Measurements from ENCODE around the gene KCNJ8.

KCNJ8 gene

DNA sequence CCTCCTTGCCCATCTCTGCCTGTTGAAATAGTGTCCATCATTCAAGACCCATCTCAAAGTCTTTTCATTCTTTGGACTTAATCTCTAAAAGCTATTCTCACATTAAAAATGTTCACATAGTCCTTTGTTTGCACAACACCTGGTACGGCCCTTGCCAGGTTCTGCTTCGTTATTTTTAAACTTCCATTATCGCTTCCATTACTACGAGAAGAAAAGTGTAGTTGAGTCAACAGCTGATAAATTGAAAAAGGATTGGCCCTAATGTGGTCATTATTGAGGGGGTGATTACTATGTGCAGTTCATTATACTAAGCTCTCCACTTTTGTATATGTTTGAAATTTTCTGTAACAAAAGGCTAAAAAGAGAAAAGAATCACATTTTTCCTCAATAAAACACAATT lies 17.8 kb downstream of the KCNJ8 start:
- TF ChIP-seq PPARA (CRISPR knock-in tag; IDR thresholded peaks at IDR 0.05; ENCODE audit: borderline replicate concordance) (no peak), ZNF8 (CRISPR knock-in tag; IDR thresholded peaks at IDR 0.05) (no peak), CSDC2 (CRISPR knock-in tag; IDR thresholded peaks at IDR 0.05) (no peak), ESRRG (CRISPR knock-in tag; IDR thresholded peaks at IDR 0.05) (no peak), ZFP3 (CRISPR knock-in tag; IDR thresholded peaks at IDR 0.05) (no peak), SNAI2 (CRISPR knock-in tag; IDR thresholded peaks at IDR 0.05) (no peak), TCF4 (CRISPR knock-in tag; IDR thresholded peaks at IDR 0.05; ENCODE audit: borderline replicate concordance) (no peak), ZNF565 (CRISPR knock-in tag; conservative IDR thresholded peaks at IDR 0.05; ENCODE audit: low read depth) (no peak), ZFP30 (CRISPR knock-in tag; IDR thresholded peaks at IDR 0.05) (no peak), RARB (CRISPR knock-in tag; IDR thresholded peaks at IDR 0.05) (no peak), OSR1 (CRISPR knock-in tag; IDR thresholded peaks at IDR 0.05) (no peak), BACH2 (CRISPR knock-in tag; IDR thresholded peaks at IDR 0.05; ENCODE audit: borderline replicate concordance) (no peak), GLIS3 (CRISPR knock-in tag; IDR thresholded peaks at IDR 0.05) (no peak), TOX (CRISPR knock-in tag; IDR thresholded peaks at IDR 0.05; ENCODE audit: borderline replicate concordance) (no peak), ISL1 (CRISPR knock-in tag; IDR thresholded peaks at IDR 0.05) (no peak), ZC3H10 (CRISPR knock-in tag; IDR thresholded peaks at IDR 0.05) (no peak)
- TF ChIP-seq, protein P1, sequence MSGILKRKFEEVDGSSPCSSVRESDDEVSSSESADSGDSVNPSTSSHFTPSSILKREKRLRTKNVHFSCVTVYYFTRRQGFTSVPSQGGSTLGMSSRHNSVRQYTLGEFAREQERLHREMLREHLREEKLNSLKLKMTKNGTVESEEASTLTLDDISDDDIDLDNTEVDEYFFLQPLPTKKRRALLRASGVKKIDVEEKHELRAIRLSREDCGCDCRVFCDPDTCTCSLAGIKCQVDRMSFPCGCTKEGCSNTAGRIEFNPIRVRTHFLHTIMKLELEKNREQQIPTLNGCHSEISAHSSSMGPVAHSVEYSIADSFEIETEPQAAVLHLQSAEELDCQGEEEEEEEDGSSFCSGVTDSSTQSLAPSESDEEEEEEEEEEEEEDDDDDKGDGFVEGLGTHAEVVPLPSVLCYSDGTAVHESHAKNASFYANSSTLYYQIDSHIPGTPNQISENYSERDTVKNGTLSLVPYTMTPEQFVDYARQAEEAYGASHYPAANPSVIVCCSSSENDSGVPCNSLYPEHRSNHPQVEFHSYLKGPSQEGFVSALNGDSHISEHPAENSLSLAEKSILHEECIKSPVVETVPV (CRISPR knock-in tag; IDR thresholded peaks at IDR 0.05): no peak
- TF ChIP-seq, protein P2, sequence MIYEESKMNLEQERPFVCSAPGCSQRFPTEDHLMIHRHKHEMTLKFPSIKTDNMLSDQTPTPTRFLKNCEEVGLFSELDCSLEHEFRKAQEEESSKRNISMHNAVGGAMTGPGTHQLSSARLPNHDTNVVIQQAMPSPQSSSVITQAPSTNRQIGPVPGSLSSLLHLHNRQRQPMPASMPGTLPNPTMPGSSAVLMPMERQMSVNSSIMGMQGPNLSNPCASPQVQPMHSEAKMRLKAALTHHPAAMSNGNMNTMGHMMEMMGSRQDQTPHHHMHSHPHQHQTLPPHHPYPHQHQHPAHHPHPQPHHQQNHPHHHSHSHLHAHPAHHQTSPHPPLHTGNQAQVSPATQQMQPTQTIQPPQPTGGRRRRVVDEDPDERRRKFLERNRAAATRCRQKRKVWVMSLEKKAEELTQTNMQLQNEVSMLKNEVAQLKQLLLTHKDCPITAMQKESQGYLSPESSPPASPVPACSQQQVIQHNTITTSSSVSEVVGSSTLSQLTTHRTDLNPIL (CRISPR knock-in tag; IDR thresholded peaks at IDR 0.05; ENCODE audit: low read depth): no peak
- TF ChIP-seq, protein P3, sequence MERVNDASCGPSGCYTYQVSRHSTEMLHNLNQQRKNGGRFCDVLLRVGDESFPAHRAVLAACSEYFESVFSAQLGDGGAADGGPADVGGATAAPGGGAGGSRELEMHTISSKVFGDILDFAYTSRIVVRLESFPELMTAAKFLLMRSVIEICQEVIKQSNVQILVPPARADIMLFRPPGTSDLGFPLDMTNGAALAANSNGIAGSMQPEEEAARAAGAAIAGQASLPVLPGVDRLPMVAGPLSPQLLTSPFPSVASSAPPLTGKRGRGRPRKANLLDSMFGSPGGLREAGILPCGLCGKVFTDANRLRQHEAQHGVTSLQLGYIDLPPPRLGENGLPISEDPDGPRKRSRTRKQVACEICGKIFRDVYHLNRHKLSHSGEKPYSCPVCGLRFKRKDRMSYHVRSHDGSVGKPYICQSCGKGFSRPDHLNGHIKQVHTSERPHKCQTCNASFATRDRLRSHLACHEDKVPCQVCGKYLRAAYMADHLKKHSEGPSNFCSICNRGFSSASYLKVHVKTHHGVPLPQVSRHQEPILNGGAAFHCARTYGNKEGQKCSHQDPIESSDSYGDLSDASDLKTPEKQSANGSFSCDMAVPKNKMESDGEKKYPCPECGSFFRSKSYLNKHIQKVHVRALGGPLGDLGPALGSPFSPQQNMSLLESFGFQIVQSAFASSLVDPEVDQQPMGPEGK (CRISPR knock-in tag; IDR thresholded peaks at IDR 0.05; ENCODE audit: borderline replicate concordance): no peak
- TF ChIP-seq, protein P4, sequence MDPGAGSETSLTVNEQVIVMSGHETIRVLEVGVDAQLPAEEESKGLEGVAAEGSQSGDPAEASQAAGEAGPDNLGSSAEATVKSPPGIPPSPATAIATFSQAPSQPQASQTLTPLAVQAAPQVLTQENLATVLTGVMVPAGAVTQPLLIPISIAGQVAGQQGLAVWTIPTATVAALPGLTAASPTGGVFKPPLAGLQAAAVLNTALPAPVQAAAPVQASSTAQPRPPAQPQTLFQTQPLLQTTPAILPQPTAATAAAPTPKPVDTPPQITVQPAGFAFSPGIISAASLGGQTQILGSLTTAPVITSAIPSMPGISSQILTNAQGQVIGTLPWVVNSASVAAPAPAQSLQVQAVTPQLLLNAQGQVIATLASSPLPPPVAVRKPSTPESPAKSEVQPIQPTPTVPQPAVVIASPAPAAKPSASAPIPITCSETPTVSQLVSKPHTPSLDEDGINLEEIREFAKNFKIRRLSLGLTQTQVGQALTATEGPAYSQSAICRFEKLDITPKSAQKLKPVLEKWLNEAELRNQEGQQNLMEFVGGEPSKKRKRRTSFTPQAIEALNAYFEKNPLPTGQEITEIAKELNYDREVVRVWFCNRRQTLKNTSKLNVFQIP (CRISPR knock-in tag; IDR thresholded peaks at IDR 0.05; ENCODE audit: borderline replicate concordance, low read depth): no peak
- no peak for ATAC-seq

DNA sequence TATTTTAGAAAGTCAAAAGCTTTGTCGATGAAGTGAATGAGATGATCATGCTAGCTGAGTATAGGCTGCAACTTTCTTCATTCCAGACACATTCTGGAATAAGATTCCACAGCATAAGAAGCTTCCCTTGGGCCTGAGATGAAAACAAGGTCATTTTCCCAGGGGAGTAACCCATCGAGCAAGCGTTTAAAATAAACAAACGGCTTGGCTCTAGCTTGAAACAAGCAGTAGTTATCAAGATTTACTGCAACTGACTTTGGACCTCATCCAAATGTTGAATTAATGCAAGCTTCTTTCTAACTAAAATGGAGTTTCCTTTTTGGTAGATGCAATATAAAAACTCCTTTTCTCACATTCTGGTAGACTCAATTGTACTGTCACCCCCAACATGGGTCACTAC lies 23.0 kb downstream of the KCNJ8 start:
- ATAC-seq: no peak
- TF ChIP-seq CSDC2 (CRISPR knock-in tag; IDR thresholded peaks at IDR 0.05) (no peak), GLIS3 (CRISPR knock-in tag; IDR thresholded peaks at IDR 0.05) (no peak), ZFP3 (CRISPR knock-in tag; IDR thresholded peaks at IDR 0.05) (no peak), TCF4 (CRISPR knock-in tag; IDR thresholded peaks at IDR 0.05; ENCODE audit: borderline replicate concordance) (no peak), ZNF565 (CRISPR knock-in tag; conservative IDR thresholded peaks at IDR 0.05; ENCODE audit: low read depth) (no peak)
- TF ChIP-seq, protein P4 (CRISPR knock-in tag; IDR thresholded peaks at IDR 0.05; ENCODE audit: borderline replicate concordance, low read depth): no peak

DNA sequence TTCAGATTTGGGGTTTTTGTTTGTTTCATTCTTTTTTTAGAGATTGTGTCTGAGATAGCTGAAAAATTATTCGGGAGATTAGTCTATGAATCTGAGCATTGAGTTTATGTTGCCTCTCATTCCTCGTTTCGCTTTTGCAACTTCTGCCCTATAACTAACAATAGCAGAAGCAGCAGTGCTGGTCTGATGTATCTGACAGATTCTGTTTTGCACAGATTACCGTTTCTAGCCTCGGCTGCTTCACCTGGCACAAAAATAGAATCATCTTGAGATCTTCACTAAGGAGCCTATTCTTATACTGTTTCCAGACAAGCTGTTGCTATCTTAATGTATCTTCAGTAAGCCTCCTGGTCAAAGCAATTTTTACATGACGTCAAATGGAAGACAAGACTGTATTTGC lies 29.2 kb downstream of the KCNJ8 start:
- ATAC-seq: no peak
- TF ChIP-seq TCF4 (CRISPR knock-in tag; IDR thresholded peaks at IDR 0.05; ENCODE audit: borderline replicate concordance) (no peak), ESRRG (CRISPR knock-in tag; IDR thresholded peaks at IDR 0.05) (no peak), ZFP30 (CRISPR knock-in tag; IDR thresholded peaks at IDR 0.05) (no peak), GLIS3 (CRISPR knock-in tag; IDR thresholded peaks at IDR 0.05) (no peak), BACH2 (CRISPR knock-in tag; IDR thresholded peaks at IDR 0.05; ENCODE audit: borderline replicate concordance) (no peak), CSDC2 (CRISPR knock-in tag; IDR thresholded peaks at IDR 0.05) (no peak), TOX (CRISPR knock-in tag; IDR thresholded peaks at IDR 0.05; ENCODE audit: borderline replicate concordance) (no peak), ZNF70 (CRISPR knock-in tag; IDR thresholded peaks at IDR 0.05) (no peak), PPARA (CRISPR knock-in tag; IDR thresholded peaks at IDR 0.05; ENCODE audit: borderline replicate concordance) (no peak)
- TF ChIP-seq, protein P5, sequence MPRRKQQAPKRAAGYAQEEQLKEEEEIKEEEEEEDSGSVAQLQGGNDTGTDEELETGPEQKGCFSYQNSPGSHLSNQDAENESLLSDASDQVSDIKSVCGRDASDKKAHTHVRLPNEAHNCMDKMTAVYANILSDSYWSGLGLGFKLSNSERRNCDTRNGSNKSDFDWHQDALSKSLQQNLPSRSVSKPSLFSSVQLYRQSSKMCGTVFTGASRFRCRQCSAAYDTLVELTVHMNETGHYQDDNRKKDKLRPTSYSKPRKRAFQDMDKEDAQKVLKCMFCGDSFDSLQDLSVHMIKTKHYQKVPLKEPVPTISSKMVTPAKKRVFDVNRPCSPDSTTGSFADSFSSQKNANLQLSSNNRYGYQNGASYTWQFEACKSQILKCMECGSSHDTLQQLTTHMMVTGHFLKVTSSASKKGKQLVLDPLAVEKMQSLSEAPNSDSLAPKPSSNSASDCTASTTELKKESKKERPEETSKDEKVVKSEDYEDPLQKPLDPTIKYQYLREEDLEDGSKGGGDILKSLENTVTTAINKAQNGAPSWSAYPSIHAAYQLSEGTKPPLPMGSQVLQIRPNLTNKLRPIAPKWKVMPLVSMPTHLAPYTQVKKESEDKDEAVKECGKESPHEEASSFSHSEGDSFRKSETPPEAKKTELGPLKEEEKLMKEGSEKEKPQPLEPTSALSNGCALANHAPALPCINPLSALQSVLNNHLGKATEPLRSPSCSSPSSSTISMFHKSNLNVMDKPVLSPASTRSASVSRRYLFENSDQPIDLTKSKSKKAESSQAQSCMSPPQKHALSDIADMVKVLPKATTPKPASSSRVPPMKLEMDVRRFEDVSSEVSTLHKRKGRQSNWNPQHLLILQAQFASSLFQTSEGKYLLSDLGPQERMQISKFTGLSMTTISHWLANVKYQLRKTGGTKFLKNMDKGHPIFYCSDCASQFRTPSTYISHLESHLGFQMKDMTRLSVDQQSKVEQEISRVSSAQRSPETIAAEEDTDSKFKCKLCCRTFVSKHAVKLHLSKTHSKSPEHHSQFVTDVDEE (CRISPR knock-in tag; IDR thresholded peaks at IDR 0.05): no peak
- TF ChIP-seq, protein P2 (CRISPR knock-in tag; IDR thresholded peaks at IDR 0.05; ENCODE audit: low read depth): no peak
- TF ChIP-seq, protein P4 (CRISPR knock-in tag; IDR thresholded peaks at IDR 0.05; ENCODE audit: borderline replicate concordance, low read depth): no peak

All from SK-N-SH treated with all-trans-retinoic acid at 6 μM for 48 hours (cell line).